KBM-7 (cell line): ENCODE results near the gene CST4.
"Not testable (repeated sequence)": the region's sequence is repeated elsewhere in the genome, so short reads cannot be mapped to it uniquely, and the experiment has no call there.

Experiments
- DNase-seq: peaks from one replicate; pipeline ENCODE4 v3.0.0-alpha.2; 2015
- in situ Hi-C: fragments of 300-500 bp; cut with MboI; formaldehyde crosslinking; loops from 2 replicates; pipeline ENCODE4 v1.14.3; 2020; ENCODE audit warnings: low sequenced_read_pairs, low pct_unique_long_range_greater_than_20kb, mixed read lengths

The CST4 gene

GRCh38 chr20:23666189-23666588 is 22.6 kb downstream of the CST4 start:
- in situ Hi-C loops = no loop called here
- DNase-seq = no peak

GRCh38 chr20:23664954-23665353 is 23.9 kb downstream of the CST4 start:
- in situ Hi-C loops = no loop called here
- DNase-seq = no peak

DNA sequence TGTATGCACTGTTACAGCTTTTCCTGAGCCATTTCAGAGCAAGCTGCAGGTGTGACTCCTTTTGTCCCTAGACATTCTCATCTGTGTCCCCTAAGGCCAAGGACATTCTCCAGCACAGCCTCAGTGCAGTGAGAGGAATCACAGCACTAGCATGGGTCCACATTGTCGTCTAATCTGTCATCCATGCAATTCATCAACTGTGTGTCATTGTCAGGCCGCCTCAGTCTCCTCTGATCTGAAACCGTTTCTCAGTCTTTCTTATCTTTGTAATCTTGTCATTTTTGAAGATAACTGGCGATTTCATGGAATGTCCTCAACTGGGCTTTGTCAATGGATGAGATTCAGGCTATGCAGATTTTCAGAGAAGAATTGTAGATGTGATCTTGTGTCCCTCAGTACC is 24.8 kb downstream of the CST4 start:
- DNase-seq, in situ Hi-C loops: not testable (repeated sequence)

- in situ Hi-C loops = no loop called here
- DNase-seq = no peak
Observed at GRCh38 chr20:23663180-23663579, 25.7 kb downstream of the CST4 start.

DNA sequence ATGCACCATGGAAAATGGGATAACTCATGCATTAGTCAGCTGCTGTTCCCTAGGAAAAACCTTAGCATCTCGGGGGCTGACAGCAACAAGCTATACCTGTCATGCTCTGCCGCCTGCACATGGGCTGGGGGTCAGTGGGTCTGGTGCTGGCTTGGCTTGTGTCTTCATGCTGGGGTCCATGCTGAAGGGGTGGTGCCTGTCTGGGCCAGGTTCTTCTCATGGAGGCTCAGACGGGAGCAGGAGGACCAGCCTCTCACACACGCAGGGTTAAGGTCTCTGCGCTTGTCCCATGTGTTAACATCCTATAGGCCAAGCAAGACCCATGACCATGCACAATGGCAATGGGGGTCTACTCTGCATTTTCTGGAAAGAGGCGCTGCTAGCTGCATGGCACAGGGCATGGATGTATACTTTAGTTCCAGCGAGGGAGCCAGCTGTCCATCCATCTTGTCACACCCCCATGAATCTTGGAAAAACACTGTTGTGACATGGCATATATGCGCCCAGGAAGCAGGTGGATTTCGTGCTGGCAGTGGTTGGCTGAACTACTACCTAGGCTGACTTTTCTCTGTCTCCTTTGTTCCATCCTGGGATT is 26.5 kb downstream of the CST4 start:
- in situ Hi-C loops = no loop called here
- no peak for DNase-seq

DNA sequence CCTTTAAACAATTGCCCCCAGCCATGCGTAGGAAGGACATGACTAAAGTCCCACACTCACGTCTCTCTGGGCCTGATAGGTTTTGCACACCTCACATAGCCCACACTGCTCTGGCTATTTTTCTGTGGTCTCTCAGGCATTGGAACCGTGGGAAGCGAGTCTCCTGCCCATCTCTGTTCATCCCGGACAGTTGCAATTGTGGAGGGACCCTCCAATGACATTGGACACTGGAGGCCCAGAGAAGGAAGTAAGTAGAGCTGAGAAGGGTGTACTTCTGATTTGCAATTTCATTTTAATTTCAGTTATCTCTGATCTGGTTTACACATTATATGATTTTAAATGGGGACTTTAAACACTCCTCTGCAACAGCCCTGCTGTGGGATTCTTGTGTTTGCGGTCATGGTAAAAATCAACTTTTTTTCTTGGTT is 27.8 kb downstream of the CST4 start:
- no peak for DNase-seq
- in situ Hi-C loops = no loop called here

DNA sequence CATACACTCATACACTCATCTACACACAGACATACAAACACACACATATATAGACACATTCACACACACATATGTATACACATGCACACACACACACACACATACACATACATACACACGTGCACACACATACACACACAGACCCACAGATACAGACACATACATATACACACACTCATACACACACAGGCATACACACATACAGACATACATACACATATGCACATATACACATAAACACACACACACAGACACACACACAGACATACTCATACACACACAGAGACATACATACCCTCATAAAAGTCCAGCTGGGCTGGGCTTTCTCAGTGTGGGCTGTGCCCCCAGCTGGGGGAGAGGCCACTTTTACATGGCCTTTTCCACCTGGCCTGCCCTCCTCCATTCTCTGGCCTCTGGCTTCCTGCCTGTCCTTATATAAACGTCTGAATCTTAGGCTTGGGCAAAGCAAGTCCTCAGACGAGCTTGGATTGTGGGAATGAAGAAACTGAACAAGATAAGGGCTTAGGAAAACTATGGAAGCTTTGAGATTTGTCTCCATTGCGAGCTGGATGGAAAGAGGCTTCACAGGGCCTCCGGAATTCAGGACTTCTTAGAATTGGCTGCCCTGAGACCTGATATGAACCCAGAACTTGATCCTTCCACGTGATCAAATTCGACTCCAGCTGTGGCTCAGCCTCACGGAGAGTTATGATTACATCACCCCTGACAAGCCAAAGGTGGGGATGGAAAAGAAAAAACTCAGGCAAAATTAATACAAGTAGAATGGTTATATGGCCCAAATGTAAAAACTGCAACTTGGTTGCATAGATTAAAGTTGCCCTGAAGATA is 28.6 kb downstream of the CST4 start:
- in situ Hi-C loops = no loop called here
- DNase-seq = no peak

DNA sequence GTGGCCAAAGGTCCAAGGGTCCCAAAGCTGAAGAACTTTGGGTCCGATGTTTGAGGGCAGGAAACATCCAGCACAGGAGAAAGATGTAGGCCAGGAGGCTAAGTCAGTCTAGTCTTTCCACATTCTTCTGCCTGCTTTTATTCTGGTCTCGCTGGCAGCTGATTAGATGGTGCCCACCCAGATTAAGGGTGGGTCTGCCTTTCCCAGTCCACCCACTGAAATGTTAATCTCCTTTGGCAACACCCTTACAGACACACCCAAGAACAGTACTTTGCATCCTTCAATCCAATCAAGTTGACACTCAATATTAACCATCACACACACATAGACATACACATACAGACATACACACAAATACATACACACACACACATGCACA is 29.2 kb downstream of the CST4 start:
- in situ Hi-C loops, DNase-seq: not testable (repeated sequence)

DNA sequence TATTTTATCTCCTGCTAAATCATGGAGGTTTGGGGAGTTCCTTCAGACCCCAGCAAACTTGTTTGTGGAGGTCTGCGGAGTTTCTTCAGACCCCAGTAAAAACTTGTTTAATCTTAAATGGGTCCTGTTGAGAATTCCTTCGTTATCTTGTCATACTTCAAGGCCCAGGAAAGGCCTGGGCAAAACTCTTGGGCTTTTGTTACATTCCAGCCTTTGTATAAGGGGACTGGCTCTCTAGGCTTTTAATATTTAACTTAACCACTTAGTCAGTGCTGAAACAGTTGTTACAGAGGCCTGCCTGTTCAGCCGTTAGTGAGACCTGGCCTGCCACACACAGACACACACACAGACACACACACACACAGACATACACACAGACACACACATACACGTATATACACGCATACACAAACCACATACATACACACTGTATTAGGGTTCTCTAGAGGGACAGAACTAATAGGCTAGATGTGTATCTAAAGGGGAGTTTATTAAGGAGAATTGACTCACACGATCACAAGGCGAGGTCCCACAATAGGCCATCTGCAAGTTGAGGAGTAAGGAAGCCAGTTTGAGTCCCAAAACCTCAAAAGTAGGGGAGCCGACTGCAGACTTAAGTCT is 29.7 kb downstream of the CST4 start:
- in situ Hi-C loops = no loop called here

DNA sequence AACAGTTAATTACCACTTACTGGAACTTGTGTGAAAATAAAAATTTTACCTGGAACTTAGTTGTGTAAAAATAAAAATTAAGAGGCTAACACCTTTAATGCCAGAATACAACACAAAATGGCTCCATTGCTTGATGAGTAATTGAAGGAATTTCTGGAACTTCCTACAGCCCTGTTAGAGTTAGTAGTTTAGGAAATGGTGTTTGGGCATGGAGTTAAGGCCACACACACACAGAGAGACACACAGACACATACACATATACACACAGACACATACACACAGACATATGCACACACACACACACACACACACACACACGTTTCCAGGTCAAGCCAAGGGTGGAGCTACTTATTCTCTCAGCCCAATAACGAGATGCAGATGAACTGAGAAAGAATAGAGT is 30.5 kb downstream of the CST4 start:
- in situ Hi-C loops = no loop called here

More for the DNA sequence above, 29.7 kb downstream of the CST4 start:
- DNase-seq = no peak

GRCh38 chr20:23657202-23657601 is 31.6 kb downstream of the CST4 start:
- in situ Hi-C loops = no loop called here
- DNase-seq = no peak

More for the DNA sequence above, 30.5 kb downstream of the CST4 start:
- no peak for DNase-seq

DNA sequence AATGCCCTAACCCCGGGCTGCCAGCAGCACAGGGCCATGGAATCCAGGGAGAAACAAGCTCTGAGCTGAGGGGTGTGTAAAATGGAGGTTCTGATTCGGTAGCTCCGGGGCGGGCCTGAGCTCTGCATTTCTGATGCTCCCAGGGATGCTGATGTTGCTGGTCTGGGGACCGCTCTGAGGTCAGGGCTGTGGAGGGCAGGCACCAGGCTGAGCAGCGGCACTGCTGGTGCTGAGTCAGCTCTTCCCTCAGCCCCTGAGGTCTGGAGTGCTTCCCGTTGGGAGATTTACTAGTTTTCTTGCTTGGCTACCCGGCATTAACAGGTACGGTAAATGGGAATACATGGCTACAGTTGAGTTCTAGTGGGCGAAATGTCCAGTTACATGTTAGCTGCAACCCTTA is 32.5 kb downstream of the CST4 start:
- in situ Hi-C loops = no loop called here
- no peak for DNase-seq

GRCh38 chr20:23655491-23656211 is 33.2 kb downstream of the CST4 start:
- in situ Hi-C loops = no loop called here
- peak; percentile 55 for DNase-seq

DNA sequence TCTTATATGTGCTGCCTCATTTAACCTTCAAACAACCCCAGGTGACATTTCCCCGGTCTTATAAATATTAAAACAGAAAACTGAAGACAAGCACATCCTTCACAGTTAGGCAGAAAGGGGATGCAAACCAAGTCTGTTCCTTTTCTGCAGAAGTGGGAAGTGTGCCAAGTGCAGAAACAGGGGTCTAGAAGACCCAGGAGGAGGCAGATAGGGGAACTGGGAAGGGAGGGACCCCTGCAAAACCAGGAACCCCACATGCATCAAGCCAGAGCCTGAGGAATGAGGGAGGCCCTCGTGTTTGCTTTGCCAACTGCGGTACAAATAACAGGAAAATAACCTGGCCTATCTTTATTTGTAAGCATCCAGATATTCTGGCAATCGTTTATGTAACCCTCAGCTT is 34.1 kb downstream of the CST4 start:
- no peak for DNase-seq
- in situ Hi-C loops = no loop called here

DNA sequence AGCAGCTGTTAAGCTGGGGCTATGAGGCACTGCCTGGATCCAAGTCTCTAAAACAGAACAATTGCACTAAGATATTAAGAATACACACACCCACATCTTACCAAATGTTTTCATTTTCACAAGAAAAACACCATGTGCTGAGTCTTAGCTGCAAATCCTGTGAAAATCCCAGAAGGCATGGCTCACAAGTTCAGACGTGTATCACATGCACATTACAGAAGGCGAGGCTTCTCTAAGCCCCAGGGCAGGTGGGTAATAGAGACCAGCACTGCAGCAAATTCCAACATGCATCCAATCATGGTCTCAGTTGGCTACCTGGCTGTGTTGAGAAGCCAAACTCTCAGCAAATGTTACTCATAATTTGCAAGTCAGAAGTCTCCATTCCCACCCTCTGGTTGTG is 34.8 kb downstream of the CST4 start:
- in situ Hi-C loops = no loop called here
- DNase-seq = no peak

GRCh38 chr20:23653400-23653938 is 35.4 kb downstream of the CST4 start:
- in situ Hi-C loops = no loop called here
- DNase-seq = no peak

DNA sequence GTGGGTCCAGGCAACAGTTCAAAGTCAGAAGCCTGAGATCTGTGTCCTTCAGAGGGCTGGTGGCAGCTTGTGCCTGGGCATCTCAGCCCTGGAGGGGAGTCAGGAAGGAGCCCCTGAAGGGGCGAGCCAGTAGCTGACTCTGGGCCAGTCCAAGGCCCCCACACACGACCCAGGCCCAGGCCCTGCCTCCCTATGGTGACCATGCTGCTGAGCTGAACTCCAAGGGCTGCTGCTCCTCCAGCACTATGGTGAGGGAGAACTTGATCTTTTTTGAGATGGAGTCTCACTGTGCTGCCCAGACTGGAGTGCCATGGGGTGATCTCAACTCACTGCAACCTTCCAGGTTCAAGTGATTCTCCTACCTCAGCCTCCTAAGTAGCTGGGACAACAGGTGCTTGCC is 35.9 kb downstream of the CST4 start:
- in situ Hi-C loops = no loop called here
- no peak for DNase-seq

DNA sequence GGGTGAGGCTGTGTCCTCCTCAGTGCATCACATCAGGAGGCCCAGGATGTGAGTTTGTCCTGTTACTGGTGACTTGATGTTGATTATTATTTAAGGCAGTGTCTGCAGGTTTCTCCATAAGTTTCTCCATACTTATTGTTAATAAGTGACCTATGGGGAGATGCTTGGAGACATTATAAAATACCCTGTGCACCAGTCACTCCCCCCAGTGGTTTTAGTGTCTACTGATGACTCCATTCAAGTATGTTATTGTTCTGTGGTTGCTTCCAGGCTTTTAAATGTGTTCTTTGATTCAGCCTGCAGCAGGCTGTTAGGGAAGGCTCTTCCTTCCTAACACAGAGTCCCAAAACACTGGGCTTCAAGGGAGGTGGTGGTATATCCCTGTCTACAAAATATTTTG is 36.5 kb downstream of the CST4 start:
- in situ Hi-C loops = no loop called here
- DNase-seq = no peak

DNA sequence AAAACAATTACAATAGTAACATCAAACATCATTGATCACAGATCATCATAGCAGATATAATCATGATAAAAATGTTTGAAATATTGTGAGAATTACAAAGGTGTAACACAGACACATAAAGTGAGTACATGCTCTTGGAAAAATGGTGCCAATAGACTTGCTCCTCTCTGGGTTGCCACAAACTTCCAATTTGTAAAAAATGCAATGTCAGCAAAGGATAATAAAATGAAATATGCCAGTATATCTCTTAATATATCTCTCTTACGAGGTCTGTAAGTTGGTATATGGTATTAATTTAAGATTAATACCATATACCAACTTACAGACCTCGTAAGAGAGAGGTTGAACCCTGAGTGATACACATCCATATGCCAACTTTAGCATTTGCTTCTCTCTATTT is 37.7 kb downstream of the CST4 start:
- no peak for DNase-seq

More for the DNA sequence above, 37.7 kb downstream of the CST4 start:
- in situ Hi-C loops = no loop called here
